HEK293 (cell line): ENCODE data around the gene EMP3.

Experiments
- BCL11A ChIP-seq: fragments of 450-650 bp; formaldehyde crosslinking; IDR thresholded peaks from 2 replicates; pipeline ENCODE4 v1.5.1; 2016; ENCODE audit warnings: low read depth, missing biosample characterization, missing genetic modification characterization
- FEZF1 ChIP-seq: fragments of 450-650 bp; formaldehyde crosslinking; IDR thresholded peaks from 2 replicates; pipeline ENCODE4 v1.5.1; 2016; ENCODE audit warnings: missing biosample characterization, missing genetic modification characterization
- GLI2 ChIP-seq: fragments of 450-650 bp; formaldehyde crosslinking; IDR thresholded peaks from 2 replicates; pipeline ENCODE4; 2017; ENCODE audit warnings: missing biosample characterization, missing genetic modification characterization, low read depth, borderline replicate concordance
- GLI4 ChIP-seq: fragments of 450-650 bp; formaldehyde crosslinking; IDR thresholded peaks from 2 replicates; pipeline ENCODE4 v1.5.1; 2016; ENCODE audit warnings: missing biosample characterization, missing genetic modification characterization
- GLIS1 ChIP-seq: fragments of 450-650 bp; formaldehyde crosslinking; IDR thresholded peaks from 2 replicates; pipeline ENCODE4 v1.5.1; 2016; ENCODE audit warnings: missing biosample characterization, missing genetic modification characterization
- IKZF3 ChIP-seq: fragments of 450-650 bp; IDR thresholded peaks from 2 replicates; pipeline ENCODE4 v1.5.0; 2018; ENCODE audit warnings: missing biosample characterization, mild to moderate bottlenecking, missing genetic modification characterization, moderate library complexity
- MEIS1 ChIP-seq: sonication (generic); formaldehyde crosslinking; IDR thresholded peaks from 2 replicates; pipeline ENCODE4 v1.8.1; 2022; ENCODE audit warnings: missing genetic modification reagents, mild to moderate bottlenecking, borderline replicate concordance
- SETDB1 ChIP-seq: IDR thresholded peaks from one replicate; pipeline ENCODE4 v1.6.1; 2017; ENCODE audit warnings: mild to moderate bottlenecking, low read length, moderate library complexity, mixed read lengths; ENCODE audit not compliant: insufficient read length
- SP2 ChIP-seq: fragments of 450-650 bp; formaldehyde crosslinking; IDR thresholded peaks from 2 replicates; pipeline ENCODE4 v1.5.1; 2016; ENCODE audit warnings: missing biosample characterization, missing genetic modification characterization
- YY1 ChIP-seq: fragments of 450-650 bp; formaldehyde crosslinking; IDR thresholded peaks from 2 replicates; pipeline ENCODE4 v1.5.1; 2018; ENCODE audit warnings: missing biosample characterization, missing genetic modification characterization
- ZBTB49 ChIP-seq: fragments of 450-650 bp; formaldehyde crosslinking; IDR thresholded peaks from 2 replicates; pipeline ENCODE4 v1.5.1; 2016; ENCODE audit warnings: missing biosample characterization, missing genetic modification characterization, low read depth
- ZIC2 ChIP-seq: fragments of 450-650 bp; formaldehyde crosslinking; IDR thresholded peaks from 2 replicates; pipeline ENCODE4 v1.5.1; 2016; ENCODE audit warnings: missing biosample characterization, missing genetic modification characterization
- ZNF138 ChIP-seq: fragments of 450-650 bp; formaldehyde crosslinking; IDR thresholded peaks from 2 replicates; pipeline ENCODE4 v1.5.1; 2016; ENCODE audit warnings: missing biosample characterization, missing genetic modification characterization, borderline replicate concordance
- ZNF274 ChIP-seq, 2 experiments: fragments of 200-500 bp in 1 of 2; fragments of 450-650 bp in 1 of 2; sonication (Bioruptor generic) in 1 of 2; formaldehyde crosslinking in 1 of 2; IDR thresholded peaks; 2 replicates each; pipeline versions ENCODE4 v1.5.1 to v1.6.1; 2014 to 2016; ENCODE audit warnings: borderline replicate concordance in 1 of 2, inconsistent platforms in 1 of 2, low read length in 1 of 2, missing biosample characterization in 1 of 2, missing genetic modification characterization in 1 of 2
- ZNF335 ChIP-seq: fragments of 450-650 bp; formaldehyde crosslinking; conservative IDR thresholded peaks from 2 replicates; pipeline ENCODE4 v1.5.1; 2016; ENCODE audit warnings: missing biosample characterization, missing genetic modification characterization
- ZNF350 ChIP-seq: fragments of 450-650 bp; formaldehyde crosslinking; IDR thresholded peaks from 2 replicates; pipeline ENCODE4 v1.5.0; 2017; ENCODE audit warnings: missing biosample characterization, mild to moderate bottlenecking, missing genetic modification characterization
- ZNF391 ChIP-seq: fragments of 450-650 bp; formaldehyde crosslinking; IDR thresholded peaks from 2 replicates; pipeline ENCODE4 v1.5.1; 2016; ENCODE audit warnings: low read depth, missing biosample characterization, missing genetic modification characterization, borderline replicate concordance
- ZNF394 ChIP-seq: fragments of 450-650 bp; formaldehyde crosslinking; IDR thresholded peaks from 2 replicates; pipeline ENCODE4 v1.5.1; 2016; ENCODE audit warnings: missing biosample characterization, missing genetic modification characterization, mild to moderate bottlenecking, moderate library complexity, borderline replicate concordance
- ZNF404 ChIP-seq: fragments of 450-650 bp; formaldehyde crosslinking; IDR thresholded peaks from 2 replicates; pipeline ENCODE4 v1.5.1; 2017; ENCODE audit warnings: missing biosample characterization, missing genetic modification characterization
- ZNF514 ChIP-seq: fragments of 450-650 bp; formaldehyde crosslinking; IDR thresholded peaks from 2 replicates; pipeline ENCODE4 v1.5.1; 2016; ENCODE audit warnings: missing biosample characterization, missing genetic modification characterization
- ZNF544 ChIP-seq: fragments of 450-650 bp; formaldehyde crosslinking; IDR thresholded peaks from 2 replicates; pipeline ENCODE4 v1.5.0; 2017; ENCODE audit warnings: missing biosample characterization, missing genetic modification characterization
- ZNF677 ChIP-seq: fragments of 450-650 bp; IDR thresholded peaks from 2 replicates; pipeline ENCODE4 v1.5.0; 2018; ENCODE audit warnings: missing biosample characterization, mild to moderate bottlenecking, missing genetic modification characterization, moderate library complexity
- ZNF777 ChIP-seq: fragments of 450-650 bp; formaldehyde crosslinking; IDR thresholded peaks from 2 replicates; pipeline ENCODE4 v1.5.1; 2017; ENCODE audit warnings: missing biosample characterization, missing genetic modification characterization, borderline replicate concordance
- ZNF791 ChIP-seq: fragments of 450-650 bp; formaldehyde crosslinking; IDR thresholded peaks from 2 replicates; pipeline ENCODE4 v1.5.1; 2016; ENCODE audit warnings: missing biosample characterization, missing genetic modification characterization
- ZNF792 ChIP-seq: fragments of 450-650 bp; formaldehyde crosslinking; IDR thresholded peaks from 2 replicates; pipeline ENCODE4 v1.5.1; 2016; ENCODE audit warnings: missing biosample characterization, missing genetic modification characterization
- ZNF837 ChIP-seq: fragments of 450-650 bp; formaldehyde crosslinking; IDR thresholded peaks from 2 replicates; pipeline ENCODE4 v1.5.1; 2016; ENCODE audit warnings: missing biosample characterization, missing genetic modification characterization
- TF ChIP-seq, protein P1 (sequence below): fragments of 450-650 bp; formaldehyde crosslinking; IDR thresholded peaks from 2 replicates; pipeline ENCODE4 v1.5.1; 2016; ENCODE audit warnings: missing biosample characterization, missing genetic modification characterization
- TF ChIP-seq, protein P2 (sequence below): fragments of 450-650 bp; formaldehyde crosslinking; IDR thresholded peaks from 2 replicates; pipeline ENCODE4 v1.5.1; 2016; ENCODE audit warnings: missing biosample characterization, missing genetic modification characterization
- TF ChIP-seq, protein P3 (sequence below): fragments of 450-650 bp; formaldehyde crosslinking; IDR thresholded peaks from 2 replicates; pipeline ENCODE4; 2016; ENCODE audit warnings: missing biosample characterization, missing genetic modification characterization

Gene EMP3

DNA sequence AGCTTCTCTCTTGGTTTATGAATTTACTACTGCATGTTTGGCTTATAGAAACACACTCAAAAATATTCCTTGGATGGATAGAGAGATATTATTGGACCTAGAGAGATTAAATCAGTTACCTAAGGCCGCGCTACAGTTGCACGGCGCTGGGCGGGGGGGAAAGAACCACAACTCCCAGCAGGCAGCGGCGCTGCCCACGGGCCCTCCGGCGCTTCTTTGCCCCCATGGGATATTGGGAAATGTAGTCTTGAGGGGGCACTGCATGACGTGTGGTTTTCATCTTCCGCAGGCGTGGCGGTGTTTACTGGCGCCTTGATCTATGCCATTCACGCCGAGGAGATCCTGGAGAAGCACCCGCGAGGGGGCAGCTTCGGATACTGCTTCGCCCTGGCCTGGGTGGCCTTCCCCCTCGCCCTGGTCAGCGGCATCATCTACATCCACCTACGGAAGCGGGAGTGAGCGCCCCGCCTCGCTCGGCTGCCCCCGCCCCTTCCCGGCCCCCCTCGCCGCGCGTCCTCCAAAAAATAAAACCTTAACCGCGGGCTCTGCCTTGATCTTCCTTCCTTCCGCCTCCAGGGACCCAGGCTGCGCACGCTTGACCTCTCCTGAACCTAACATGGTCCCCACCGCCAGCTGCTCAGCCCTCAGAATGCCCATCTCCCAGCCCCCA is 4.8 kb downstream of the EMP3 start (continued):
- TF ChIP-seq ZNF394 (tag by site-specific recombination): peak; percentile 91
- TF ChIP-seq BCL11A (tag by site-specific recombination): no peak
- TF ChIP-seq, protein P1, sequence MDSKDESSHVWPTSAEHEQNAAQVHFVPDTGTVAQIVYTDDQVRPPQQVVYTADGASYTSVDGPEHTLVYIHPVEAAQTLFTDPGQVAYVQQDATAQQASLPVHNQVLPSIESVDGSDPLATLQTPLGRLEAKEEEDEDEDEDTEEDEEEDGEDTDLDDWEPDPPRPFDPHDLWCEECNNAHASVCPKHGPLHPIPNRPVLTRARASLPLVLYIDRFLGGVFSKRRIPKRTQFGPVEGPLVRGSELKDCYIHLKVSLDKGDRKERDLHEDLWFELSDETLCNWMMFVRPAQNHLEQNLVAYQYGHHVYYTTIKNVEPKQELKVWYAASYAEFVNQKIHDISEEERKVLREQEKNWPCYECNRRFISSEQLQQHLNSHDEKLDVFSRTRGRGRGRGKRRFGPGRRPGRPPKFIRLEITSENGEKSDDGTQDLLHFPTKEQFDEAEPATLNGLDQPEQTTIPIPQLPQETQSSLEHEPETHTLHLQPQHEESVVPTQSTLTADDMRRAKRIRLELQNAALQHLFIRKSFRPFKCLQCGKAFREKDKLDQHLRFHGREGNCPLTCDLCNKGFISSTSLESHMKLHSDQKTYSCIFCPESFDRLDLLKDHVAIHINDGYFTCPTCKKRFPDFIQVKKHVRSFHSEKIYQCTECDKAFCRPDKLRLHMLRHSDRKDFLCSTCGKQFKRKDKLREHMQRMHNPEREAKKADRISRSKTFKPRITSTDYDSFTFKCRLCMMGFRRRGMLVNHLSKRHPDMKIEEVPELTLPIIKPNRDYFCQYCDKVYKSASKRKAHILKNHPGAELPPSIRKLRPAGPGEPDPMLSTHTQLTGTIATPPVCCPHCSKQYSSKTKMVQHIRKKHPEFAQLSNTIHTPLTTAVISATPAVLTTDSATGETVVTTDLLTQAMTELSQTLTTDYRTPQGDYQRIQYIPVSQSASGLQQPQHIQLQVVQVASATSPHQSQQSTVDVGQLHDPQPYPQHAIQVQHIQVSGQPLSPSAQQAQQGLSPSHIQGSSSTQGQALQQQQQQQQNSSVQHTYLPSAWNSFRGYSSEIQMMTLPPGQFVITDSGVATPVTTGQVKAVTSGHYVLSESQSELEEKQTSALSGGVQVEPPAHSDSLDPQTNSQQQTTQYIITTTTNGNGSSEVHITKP (tag by site-specific recombination): peak; percentile 67
- TF ChIP-seq MEIS1 (CRISPR knock-in tag): no peak
- no peak for TF ChIP-seq ZBTB49 (tag by site-specific recombination)
- no peak for TF ChIP-seq IKZF3 (tag by site-specific recombination)
- peak; percentile 34; the same call in 1 of the 2 replicates for TF ChIP-seq ZIC2 (tag by site-specific recombination)
- no peak for TF ChIP-seq SETDB1
- no peak for TF ChIP-seq FEZF1 (tag by site-specific recombination)
- TF ChIP-seq GLI2: no peak
- peak; percentile 61 for TF ChIP-seq GLIS1 (tag by site-specific recombination)
- no peak for TF ChIP-seq ZNF350 (tag by site-specific recombination)
- TF ChIP-seq ZNF791 (tag by site-specific recombination): no peak
- TF ChIP-seq ZNF514 (tag by site-specific recombination): no peak
- no peak for TF ChIP-seq ZNF544 (tag by site-specific recombination)
- peak; percentile 95 for TF ChIP-seq ZNF335
- no peak for TF ChIP-seq ZNF777 (tag by site-specific recombination)
- TF ChIP-seq YY1 (tag by site-specific recombination): no peak
- TF ChIP-seq ZNF274 (IDR thresholded peaks at IDR 0.05; ENCODE audit: low read length): no peak
- TF ChIP-seq ZNF274 (tag by site-specific recombination; IDR thresholded peaks at IDR 0.05; ENCODE audit: borderline replicate concordance): no peak
- TF ChIP-seq, protein P2, sequence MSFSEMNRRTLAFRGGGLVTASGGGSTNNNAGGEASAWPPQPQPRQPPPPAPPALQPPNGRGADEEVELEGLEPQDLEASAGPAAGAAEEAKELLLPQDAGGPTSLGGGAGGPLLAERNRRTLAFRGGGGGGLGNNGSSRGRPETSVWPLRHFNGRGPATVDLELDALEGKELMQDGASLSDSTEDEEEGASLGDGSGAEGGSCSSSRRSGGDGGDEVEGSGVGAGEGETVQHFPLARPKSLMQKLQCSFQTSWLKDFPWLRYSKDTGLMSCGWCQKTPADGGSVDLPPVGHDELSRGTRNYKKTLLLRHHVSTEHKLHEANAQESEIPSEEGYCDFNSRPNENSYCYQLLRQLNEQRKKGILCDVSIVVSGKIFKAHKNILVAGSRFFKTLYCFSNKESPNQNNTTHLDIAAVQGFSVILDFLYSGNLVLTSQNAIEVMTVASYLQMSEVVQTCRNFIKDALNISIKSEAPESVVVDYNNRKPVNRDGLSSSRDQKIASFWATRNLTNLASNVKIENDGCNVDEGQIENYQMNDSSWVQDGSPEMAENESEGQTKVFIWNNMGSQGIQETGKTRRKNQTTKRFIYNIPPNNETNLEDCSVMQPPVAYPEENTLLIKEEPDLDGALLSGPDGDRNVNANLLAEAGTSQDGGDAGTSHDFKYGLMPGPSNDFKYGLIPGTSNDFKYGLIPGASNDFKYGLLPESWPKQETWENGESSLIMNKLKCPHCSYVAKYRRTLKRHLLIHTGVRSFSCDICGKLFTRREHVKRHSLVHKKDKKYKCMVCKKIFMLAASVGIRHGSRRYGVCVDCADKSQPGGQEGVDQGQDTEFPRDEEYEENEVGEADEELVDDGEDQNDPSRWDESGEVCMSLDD (tag by site-specific recombination): peak; percentile 66; the same call in 1 of the 2 replicates
- peak; percentile 69 for TF ChIP-seq SP2 (tag by site-specific recombination)
- TF ChIP-seq ZNF404 (tag by site-specific recombination): no peak
- TF ChIP-seq ZNF792: no peak
- TF ChIP-seq, protein P3, sequence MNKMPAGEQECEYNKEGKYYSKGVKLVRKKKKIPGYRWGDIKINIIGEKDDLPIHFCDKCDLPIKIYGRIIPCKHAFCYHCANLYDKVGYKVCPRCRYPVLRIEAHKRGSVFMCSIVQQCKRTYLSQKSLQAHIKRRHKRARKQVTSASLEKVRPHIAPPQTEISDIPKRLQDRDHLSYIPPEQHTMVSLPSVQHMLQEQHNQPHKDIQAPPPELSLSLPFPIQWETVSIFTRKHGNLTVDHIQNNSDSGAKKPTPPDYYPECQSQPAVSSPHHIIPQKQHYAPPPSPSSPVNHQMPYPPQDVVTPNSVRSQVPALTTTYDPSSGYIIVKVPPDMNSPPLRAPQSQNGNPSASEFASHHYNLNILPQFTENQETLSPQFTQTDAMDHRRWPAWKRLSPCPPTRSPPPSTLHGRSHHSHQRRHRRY (tag by site-specific recombination): no peak
- TF ChIP-seq ZNF837 (tag by site-specific recombination): no peak
- no peak for TF ChIP-seq ZNF138 (tag by site-specific recombination)
- no peak for TF ChIP-seq ZNF391 (tag by site-specific recombination)
- no peak for TF ChIP-seq ZNF677 (tag by site-specific recombination)
- no peak for TF ChIP-seq GLI4 (tag by site-specific recombination)
